WTC11 (cell line): Measurements from ENCODE around the gene PSMD5.

ENCODE experiments used
- ETV6 ChIP-seq: sonication (generic); formaldehyde crosslinking; IDR thresholded peaks from 2 replicates; pipeline ENCODE4 v1.8.1; 2022; ENCODE audit warnings: mild to moderate bottlenecking, missing genetic modification reagents
- SP1 ChIP-seq: sonication (generic); formaldehyde crosslinking; conservative IDR thresholded peaks from 2 replicates; pipeline ENCODE4 v1.8.1; 2022; ENCODE audit warnings: missing genetic modification reagents
- TP53 ChIP-seq: sonication (generic); formaldehyde crosslinking; IDR thresholded peaks from 2 replicates; pipeline ENCODE4 v1.8.1; 2023; ENCODE audit warnings: mild to moderate bottlenecking, missing genetic modification reagents
- ZNF232 ChIP-seq: sonication (generic); formaldehyde crosslinking; IDR thresholded peaks from 2 replicates; pipeline ENCODE4 v1.8.0; 2022; ENCODE audit warnings: mild to moderate bottlenecking, missing genetic modification reagents
- TF ChIP-seq, protein P1 (sequence below): sonication (generic); formaldehyde crosslinking; IDR thresholded peaks from 2 replicates; pipeline ENCODE4 v1.8.1; 2023; ENCODE audit warnings: mild to moderate bottlenecking, missing genetic modification reagents, moderate library complexity
- TF ChIP-seq, protein P2 (sequence below): fragments of 200-600 bp; IDR thresholded peaks from 2 replicates; pipeline ENCODE4 v1.8.0; 2022; ENCODE audit warnings: antibody characterized with exemption
- TF ChIP-seq, protein P3 (sequence below): sonication (generic); formaldehyde crosslinking; IDR thresholded peaks from 2 replicates; pipeline ENCODE4 v1.8.0; 2022; ENCODE audit warnings: mild to moderate bottlenecking, missing genetic modification reagents
- TF ChIP-seq, protein P4 (sequence below): sonication (generic); formaldehyde crosslinking; IDR thresholded peaks from 2 replicates; pipeline ENCODE4 v1.8.0; 2023; ENCODE audit warnings: mild to moderate bottlenecking, missing genetic modification reagents
- TF ChIP-seq, protein P5 (sequence below): sonication (generic); formaldehyde crosslinking; IDR thresholded peaks from 2 replicates; pipeline ENCODE4 v1.8.0; 2022; ENCODE audit warnings: missing genetic modification reagents
- TF ChIP-seq, protein P6 (sequence below): sonication (generic); formaldehyde crosslinking; IDR thresholded peaks from 2 replicates; pipeline ENCODE4 v1.8.1; 2023; ENCODE audit warnings: mild to moderate bottlenecking, moderate library complexity, missing genetic modification reagents
- TF ChIP-seq, protein P7 (sequence below): sonication (generic); formaldehyde crosslinking; conservative IDR thresholded peaks from 2 replicates; pipeline ENCODE4 v1.8.1; 2022; ENCODE audit warnings: mild to moderate bottlenecking, missing genetic modification reagents

DNA sequence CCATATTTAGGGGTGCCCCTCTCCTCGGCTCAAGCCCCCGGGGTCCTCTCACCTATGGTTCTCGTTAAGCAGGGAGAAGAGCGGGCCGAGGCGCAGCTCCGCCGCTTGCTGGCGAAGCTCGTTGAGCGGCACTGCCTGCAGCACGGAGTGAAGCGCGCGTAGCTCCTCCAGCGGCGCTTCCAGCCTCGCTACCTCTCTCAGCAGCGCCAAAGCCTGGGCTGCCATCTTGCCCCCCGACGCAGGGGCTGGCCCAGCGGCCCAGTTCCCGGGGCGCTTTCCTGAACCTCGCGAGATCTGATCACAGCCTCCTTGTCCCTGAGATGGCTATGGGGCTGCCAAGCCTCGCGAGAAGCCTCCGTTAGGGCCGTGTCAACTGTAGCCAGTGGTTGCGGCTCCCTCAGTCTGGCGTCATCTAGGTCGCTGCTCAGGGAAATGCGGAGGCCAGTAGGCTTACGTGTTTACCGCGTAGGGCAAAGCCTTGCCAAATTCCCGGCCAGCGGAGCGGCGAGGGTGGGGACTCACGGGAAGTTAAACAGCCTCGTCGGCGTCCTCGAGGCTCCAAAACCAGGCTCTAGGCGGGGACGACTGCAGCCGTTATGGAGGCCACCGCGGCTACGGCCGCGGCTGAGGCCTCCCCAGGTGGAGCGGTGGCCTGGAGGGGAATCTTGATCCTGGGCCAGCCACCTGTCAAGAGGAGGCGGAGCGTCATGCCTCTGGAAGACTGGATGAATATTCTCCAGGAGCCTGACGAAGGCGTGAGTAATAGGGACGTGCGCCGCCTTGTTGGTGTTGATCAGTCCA is at the start of gene PSMD5:
- TF ChIP-seq, protein P1, sequence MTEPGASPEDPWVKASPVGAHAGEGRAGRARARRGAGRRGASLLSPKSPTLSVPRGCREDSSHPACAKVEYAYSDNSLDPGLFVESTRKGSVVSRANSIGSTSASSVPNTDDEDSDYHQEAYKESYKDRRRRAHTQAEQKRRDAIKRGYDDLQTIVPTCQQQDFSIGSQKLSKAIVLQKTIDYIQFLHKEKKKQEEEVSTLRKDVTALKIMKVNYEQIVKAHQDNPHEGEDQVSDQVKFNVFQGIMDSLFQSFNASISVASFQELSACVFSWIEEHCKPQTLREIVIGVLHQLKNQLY (CRISPR knock-in tag): peak; percentile 73; the same call in 1 of the 2 replicates
- TF ChIP-seq ZNF232 (CRISPR knock-in tag): no peak
- TF ChIP-seq, protein P2, sequence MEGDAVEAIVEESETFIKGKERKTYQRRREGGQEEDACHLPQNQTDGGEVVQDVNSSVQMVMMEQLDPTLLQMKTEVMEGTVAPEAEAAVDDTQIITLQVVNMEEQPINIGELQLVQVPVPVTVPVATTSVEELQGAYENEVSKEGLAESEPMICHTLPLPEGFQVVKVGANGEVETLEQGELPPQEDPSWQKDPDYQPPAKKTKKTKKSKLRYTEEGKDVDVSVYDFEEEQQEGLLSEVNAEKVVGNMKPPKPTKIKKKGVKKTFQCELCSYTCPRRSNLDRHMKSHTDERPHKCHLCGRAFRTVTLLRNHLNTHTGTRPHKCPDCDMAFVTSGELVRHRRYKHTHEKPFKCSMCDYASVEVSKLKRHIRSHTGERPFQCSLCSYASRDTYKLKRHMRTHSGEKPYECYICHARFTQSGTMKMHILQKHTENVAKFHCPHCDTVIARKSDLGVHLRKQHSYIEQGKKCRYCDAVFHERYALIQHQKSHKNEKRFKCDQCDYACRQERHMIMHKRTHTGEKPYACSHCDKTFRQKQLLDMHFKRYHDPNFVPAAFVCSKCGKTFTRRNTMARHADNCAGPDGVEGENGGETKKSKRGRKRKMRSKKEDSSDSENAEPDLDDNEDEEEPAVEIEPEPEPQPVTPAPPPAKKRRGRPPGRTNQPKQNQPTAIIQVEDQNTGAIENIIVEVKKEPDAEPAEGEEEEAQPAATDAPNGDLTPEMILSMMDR: no peak
- TF ChIP-seq, protein P3, sequence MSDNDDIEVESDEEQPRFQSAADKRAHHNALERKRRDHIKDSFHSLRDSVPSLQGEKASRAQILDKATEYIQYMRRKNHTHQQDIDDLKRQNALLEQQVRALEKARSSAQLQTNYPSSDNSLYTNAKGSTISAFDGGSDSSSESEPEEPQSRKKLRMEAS (CRISPR knock-in tag): peak; percentile 93
- TF ChIP-seq SP1 (CRISPR knock-in tag): peak; percentile 81
- TF ChIP-seq, protein P4, sequence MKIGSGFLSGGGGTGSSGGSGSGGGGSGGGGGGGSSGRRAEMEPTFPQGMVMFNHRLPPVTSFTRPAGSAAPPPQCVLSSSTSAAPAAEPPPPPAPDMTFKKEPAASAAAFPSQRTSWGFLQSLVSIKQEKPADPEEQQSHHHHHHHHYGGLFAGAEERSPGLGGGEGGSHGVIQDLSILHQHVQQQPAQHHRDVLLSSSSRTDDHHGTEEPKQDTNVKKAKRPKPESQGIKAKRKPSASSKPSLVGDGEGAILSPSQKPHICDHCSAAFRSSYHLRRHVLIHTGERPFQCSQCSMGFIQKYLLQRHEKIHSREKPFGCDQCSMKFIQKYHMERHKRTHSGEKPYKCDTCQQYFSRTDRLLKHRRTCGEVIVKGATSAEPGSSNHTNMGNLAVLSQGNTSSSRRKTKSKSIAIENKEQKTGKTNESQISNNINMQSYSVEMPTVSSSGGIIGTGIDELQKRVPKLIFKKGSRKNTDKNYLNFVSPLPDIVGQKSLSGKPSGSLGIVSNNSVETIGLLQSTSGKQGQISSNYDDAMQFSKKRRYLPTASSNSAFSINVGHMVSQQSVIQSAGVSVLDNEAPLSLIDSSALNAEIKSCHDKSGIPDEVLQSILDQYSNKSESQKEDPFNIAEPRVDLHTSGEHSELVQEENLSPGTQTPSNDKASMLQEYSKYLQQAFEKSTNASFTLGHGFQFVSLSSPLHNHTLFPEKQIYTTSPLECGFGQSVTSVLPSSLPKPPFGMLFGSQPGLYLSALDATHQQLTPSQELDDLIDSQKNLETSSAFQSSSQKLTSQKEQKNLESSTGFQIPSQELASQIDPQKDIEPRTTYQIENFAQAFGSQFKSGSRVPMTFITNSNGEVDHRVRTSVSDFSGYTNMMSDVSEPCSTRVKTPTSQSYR (CRISPR knock-in tag): no peak
- no peak for TF ChIP-seq TP53 (CRISPR knock-in tag)
- TF ChIP-seq, protein P5, sequence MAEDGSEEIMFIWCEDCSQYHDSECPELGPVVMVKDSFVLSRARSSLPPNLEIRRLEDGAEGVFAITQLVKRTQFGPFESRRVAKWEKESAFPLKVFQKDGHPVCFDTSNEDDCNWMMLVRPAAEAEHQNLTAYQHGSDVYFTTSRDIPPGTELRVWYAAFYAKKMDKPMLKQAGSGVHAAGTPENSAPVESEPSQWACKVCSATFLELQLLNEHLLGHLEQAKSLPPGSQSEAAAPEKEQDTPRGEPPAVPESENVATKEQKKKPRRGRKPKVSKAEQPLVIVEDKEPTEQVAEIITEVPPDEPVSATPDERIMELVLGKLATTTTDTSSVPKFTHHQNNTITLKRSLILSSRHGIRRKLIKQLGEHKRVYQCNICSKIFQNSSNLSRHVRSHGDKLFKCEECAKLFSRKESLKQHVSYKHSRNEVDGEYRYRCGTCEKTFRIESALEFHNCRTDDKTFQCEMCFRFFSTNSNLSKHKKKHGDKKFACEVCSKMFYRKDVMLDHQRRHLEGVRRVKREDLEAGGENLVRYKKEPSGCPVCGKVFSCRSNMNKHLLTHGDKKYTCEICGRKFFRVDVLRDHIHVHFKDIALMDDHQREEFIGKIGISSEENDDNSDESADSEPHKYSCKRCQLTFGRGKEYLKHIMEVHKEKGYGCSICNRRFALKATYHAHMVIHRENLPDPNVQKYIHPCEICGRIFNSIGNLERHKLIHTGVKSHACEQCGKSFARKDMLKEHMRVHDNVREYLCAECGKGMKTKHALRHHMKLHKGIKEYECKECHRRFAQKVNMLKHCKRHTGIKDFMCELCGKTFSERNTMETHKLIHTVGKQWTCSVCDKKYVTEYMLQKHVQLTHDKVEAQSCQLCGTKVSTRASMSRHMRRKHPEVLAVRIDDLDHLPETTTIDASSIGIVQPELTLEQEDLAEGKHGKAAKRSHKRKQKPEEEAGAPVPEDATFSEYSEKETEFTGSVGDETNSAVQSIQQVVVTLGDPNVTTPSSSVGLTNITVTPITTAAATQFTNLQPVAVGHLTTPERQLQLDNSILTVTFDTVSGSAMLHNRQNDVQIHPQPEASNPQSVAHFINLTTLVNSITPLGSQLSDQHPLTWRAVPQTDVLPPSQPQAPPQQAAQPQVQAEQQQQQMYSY (CRISPR knock-in tag): no peak
- TF ChIP-seq, protein P6, sequence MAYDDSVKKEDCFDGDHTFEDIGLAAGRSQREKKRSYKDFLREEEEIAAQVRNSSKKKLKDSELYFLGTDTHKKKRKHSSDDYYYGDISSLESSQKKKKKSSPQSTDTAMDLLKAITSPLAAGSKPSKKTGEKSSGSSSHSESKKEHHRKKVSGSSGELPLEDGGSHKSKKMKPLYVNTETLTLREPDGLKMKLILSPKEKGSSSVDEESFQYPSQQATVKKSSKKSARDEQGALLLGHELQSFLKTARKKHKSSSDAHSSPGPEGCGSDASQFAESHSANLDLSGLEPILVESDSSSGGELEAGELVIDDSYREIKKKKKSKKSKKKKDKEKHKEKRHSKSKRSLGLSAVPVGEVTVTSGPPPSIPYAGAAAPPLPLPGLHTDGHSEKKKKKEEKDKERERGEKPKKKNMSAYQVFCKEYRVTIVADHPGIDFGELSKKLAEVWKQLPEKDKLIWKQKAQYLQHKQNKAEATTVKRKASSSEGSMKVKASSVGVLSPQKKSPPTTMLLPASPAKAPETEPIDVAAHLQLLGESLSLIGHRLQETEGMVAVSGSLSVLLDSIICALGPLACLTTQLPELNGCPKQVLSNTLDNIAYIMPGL (CRISPR knock-in tag): no peak; the same call in 1 of the 2 replicates
- peak; percentile 72 for TF ChIP-seq ETV6
- TF ChIP-seq, protein P7, sequence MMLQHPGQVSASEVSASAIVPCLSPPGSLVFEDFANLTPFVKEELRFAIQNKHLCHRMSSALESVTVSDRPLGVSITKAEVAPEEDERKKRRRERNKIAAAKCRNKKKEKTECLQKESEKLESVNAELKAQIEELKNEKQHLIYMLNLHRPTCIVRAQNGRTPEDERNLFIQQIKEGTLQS (CRISPR knock-in tag): no peak
